NCI-H2196 (cell line): ENCODE measurements around the gene IQGAP3.

ENCODE experiments used
- DNase-seq: peaks from one replicate; lab custom pipeline; 2025; ENCODE audit not compliant: unreplicated experiment; lab: John Stamatoyannopoulos, UW

IQGAP3 gene

GRCh38 chr1:156546267-156546666, 26.1 kb downstream of the IQGAP3 start:
- no peak for DNase-seq

GRCh38 chr1:156544592-156545102, 27.7 kb downstream of the IQGAP3 start:
- no peak for DNase-seq

- no peak for DNase-seq
Measured at GRCh38 chr1:156543066-156543465, 29.3 kb downstream of the IQGAP3 start.

- DNase-seq, result no peak
Measured at GRCh38 chr1:156540955-156541354, 31.4 kb downstream of the IQGAP3 start.

DNA sequence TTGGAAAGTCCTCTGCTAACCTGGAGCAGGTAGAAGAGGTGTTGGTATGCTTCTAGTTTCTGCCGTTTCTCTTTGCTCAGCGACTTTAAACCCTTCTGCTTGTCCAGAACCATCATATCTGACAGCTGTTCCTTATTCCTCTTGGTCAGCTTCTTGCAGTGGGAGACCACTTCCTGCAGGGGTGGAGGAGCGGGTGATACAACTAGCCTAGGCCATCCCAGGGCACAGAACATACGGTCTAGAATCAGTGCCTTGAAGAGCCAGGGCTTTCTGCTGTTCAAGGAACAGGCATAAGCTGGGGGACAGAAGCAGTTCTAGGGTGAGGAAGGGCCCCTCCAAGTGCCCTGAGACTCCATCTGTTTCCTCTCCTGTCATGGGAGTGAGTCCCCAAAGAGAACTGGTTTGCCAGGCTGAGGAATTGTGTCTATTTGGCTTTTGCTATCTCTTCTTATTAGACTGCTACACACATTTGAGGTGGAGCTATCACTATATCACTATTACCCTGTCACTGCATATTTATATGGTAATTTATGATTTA, 32.5 kb downstream of the IQGAP3 start:
- no peak for DNase-seq

- no peak for DNase-seq
Measured at GRCh38 chr1:156538711-156539440, 33.5 kb downstream of the IQGAP3 start.

GRCh38 chr1:156537027-156537426, 35.3 kb downstream of the IQGAP3 start:
- no peak for DNase-seq

DNA sequence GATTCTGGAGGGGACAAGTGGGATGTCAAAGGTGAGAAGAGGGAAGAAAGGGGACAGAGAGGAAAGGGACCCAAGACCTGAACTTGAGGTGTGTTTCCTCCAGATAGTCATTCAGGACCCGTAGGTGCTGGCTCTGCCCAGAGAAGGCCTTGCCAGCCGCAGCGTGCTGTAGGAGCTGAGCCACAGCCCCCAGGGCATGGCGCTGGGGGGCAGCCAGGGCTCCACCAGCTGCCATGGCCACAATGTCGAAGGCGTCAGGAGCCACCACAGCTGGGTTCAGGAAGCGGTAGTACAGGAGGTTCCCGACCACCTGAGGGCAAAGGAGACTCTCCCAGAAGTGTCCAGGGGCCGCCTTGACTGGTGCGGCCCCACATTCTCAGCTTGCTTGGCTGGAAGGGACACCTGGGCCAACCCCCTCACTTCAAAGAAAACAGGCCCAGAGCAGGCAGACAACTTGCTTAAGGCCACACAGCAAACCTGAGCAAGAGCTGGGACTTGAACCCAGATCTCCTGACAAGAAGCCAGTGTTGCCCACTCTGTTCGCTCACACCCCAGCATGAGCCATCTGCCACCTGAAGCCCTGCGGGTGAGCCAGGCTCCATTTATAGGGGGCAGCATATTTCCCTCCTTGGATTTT, 37.8 kb downstream of the IQGAP3 start:
- DNase-seq, result no peak

GRCh38 chr1:156533568-156534220, 38.7 kb downstream of the IQGAP3 start:
- DNase-seq, result no peak

DNA sequence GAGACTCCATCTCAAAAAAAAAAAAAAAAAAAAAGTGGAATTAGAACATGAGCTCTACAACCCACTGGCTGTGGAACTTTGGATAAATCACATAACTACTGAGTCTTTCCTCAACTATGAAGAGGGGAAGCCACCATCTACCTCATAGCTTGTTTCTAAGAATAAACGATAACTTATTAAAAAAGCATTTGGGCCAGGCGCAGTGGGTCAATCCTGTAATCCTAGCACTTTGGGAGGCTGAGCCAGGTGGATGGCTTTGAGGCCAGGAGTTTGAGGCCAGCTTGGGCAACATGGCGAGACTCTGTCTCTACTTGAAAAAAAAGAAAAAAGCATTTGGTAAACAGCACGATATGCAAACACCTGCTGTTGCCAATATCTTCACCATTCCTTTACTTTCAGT, 40.0 kb downstream of the IQGAP3 start:
- no peak for DNase-seq

DNA sequence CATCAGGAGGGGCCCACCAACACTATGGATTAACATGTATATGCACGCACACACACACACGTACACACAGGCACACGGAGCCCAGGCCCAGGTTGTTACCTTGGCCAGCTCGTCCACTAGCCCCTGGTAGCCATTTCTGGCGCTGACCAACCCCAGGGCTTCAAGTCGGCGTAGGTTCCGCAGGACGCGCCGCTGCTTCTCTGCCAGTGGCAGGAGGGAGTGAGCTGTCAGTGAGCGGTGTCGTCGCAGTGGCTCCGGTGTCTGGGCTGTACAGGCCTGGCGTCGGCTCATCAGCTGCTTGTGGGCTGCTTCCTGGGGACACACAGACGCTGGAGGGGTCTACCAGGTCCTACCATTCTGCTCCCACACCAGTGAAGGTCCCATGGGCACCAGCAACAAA, 42.4 kb downstream of the IQGAP3 start:
- no peak for DNase-seq

GRCh38 chr1:156528875-156529425, 43.4 kb downstream of the IQGAP3 start:
- DNase-seq, result no peak

DNA sequence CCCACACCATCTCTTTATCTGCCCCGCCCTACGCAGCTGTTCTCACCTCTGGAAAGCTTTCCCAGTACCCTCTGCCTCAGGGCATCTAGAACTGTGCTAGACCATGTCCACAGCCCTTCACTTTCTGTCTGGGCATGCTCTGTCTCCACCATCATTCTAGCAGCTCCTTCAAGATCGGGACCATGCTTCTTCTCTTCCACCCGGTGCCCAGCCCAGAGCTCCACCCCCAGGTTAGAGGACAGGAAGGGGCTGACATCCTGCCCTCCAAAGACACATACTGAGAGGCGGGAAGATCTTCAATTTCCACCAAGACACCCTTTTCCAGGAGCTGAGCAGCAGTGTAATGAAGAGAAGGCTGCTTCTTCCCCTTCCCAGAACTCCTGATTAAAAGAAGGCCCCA, 44.1 kb downstream of the IQGAP3 start:
- no peak for DNase-seq

- DNase-seq, result no peak
Measured at GRCh38 chr1:156527584-156527983, 44.8 kb downstream of the IQGAP3 start.

GRCh38 chr1:156525856-156526489, 46.4 kb downstream of the IQGAP3 start:
- DNase-seq, result no peak

DNA sequence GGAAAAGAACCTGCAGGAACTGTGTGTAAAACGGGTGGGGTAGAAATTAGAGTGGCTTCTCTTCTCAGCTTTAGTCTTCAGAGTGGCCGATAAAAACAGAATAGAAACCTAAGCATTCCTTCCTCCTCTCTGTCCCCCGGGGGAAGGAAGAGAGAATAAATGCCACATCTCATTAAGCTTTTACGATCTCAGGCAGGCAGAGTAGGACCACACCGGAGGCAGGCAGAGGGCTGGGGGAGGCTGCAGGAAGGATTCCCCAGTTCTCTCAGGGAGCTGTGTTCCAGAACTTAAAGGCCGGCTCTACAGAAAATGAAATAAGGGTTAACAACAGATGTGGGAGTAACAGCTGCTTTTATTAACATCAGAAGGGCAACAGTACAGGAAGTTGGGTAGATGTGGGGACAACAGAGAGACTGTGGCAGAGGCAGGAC, 47.3 kb downstream of the IQGAP3 start:
- DNase-seq, result no peak

- no peak for DNase-seq
Measured at GRCh38 chr1:156524481-156524869, 47.9 kb downstream of the IQGAP3 start.

DNA sequence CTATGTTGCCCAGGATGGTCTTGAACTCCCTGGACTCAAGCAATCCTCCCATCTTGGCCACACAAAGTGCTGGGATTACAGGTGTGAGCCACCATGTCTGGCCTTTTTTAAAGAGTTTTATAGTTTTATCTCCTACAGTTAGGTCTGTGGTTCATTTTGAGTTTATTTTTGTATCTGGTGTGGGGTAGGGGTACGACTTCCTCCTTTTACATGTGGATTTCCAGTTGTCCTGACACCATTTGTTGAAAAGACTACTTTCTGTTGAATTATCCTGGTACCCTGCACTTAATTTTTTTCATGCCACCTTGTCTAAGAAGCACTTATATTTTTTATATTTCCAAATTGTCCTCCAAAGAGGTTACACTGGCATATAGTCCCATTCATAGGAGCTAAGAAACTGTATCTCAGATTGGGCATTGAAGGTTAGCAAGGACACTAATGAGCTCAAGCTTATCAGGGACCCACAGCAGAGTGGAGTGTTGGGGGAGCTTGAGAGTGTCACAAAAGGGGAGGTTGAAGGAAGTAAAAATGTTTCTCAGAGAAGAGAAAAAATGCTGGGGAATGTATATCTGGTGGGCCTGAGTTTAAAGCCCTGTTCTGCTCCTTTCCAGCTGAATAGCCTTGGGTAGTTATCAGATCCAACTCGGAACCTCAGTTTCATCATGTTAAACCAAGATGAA, 48.4 kb downstream of the IQGAP3 start:
- DNase-seq, result no peak

GRCh38 chr1:156522443-156522970, 49.9 kb downstream of the IQGAP3 start:
- DNase-seq, result no peak

GRCh38 chr1:156517748-156518147, 54.6 kb downstream of the IQGAP3 start:
- DNase-seq, result no peak
